CD4-positive, alpha-beta T cell treated with Interleukin-17A for 4 hours (primary cell): Measurements from ENCODE around the gene KBTBD2.
A peak's percentile ranks its signal among the peaks of the same experiment; 100 is the strongest.
"Not testable (repeated sequence)": the region's sequence is repeated elsewhere in the genome, so short reads cannot be mapped to it uniquely, and the experiment has no call there.

ENCODE experiments used
- DNase-seq: peaks from one replicate; pipeline ENCODE4 v3.0.0-alpha.2; 2020; ENCODE audit warnings: mixed read lengths

KBTBD2 gene

GRCh38 chr7:32891043-32891799 is at the start of gene KBTBD2:
Gene KBTBD2 (minus strand): TSS chr7:32891760. CDS start chr7:32879604, 12,156 bp downstream.
- peak; percentile 83 for DNase-seq

- DNase-seq, result no peak
These were observed 49.6 kb upstream of the KBTBD2 start for GRCh38 chr7:32941181-32941580.

GRCh38 chr7:32937344-32938174 is 46.0 kb upstream of the KBTBD2 start:
- DNase-seq, result no peak

- no peak for DNase-seq
These were observed 45.1 kb upstream of the KBTBD2 start for GRCh38 chr7:32936689-32937088.

- DNase-seq, result no peak
These were observed 44.0 kb upstream of the KBTBD2 start for GRCh38 chr7:32935558-32935957.

GRCh38 chr7:32930378-32930777 is 38.8 kb upstream of the KBTBD2 start:
- no peak for DNase-seq

GRCh38 chr7:32929430-32930143 is 38.0 kb upstream of the KBTBD2 start:
- DNase-seq, result no peak

GRCh38 chr7:32928785-32929298 is 37.3 kb upstream of the KBTBD2 start:
- DNase-seq, result no peak

- DNase-seq, result no peak
These were observed 30.3 kb upstream of the KBTBD2 start for GRCh38 chr7:32921896-32922295.

- not testable (repeated sequence) for DNase-seq
These were observed 25.4 kb upstream of the KBTBD2 start for GRCh38 chr7:32916994-32917393.

GRCh38 chr7:32916006-32916405 is 24.4 kb upstream of the KBTBD2 start:
- no peak for DNase-seq

- DNase-seq, result no peak
These were observed 23.5 kb upstream of the KBTBD2 start for GRCh38 chr7:32915041-32915536.

GRCh38 chr7:32914184-32914583 is 22.6 kb upstream of the KBTBD2 start:
- no peak for DNase-seq

GRCh38 chr7:32910195-32910594 is 18.6 kb upstream of the KBTBD2 start:
- no peak for DNase-seq

- peak; percentile 66 for DNase-seq
These were observed 13.7 kb upstream of the KBTBD2 start for GRCh38 chr7:32905175-32905662.

GRCh38 chr7:32901629-32902028 is 10.1 kb upstream of the KBTBD2 start:
- no peak for DNase-seq

- DNase-seq, result no peak
These were observed 9.0 kb upstream of the KBTBD2 start for GRCh38 chr7:32900433-32900995.

- DNase-seq, result not testable (repeated sequence)
These were observed 5.8 kb upstream of the KBTBD2 start for GRCh38 chr7:32897376-32897775.

GRCh38 chr7:32896564-32897347 is 5.2 kb upstream of the KBTBD2 start:
- DNase-seq, result no peak

GRCh38 chr7:32894171-32894570 is 2.6 kb upstream of the KBTBD2 start:
- DNase-seq, result no peak

GRCh38 chr7:32893722-32894121 is 2.2 kb upstream of the KBTBD2 start:
- no peak for DNase-seq

- peak; percentile 36 for DNase-seq
These were observed 1.6 kb upstream of the KBTBD2 start for GRCh38 chr7:32893207-32893524.
